HG03135 (cell line): ENCODE results near the gene BBC3.
A peak's percentile ranks its signal among the peaks of the same experiment; 100 is the strongest.
"Not testable (repeated sequence)": the region's sequence is repeated elsewhere in the genome, so short reads cannot be mapped to it uniquely, and the experiment has no call there.

Experiments used
- ATAC-seq: cut with Tn5 transposase; IDR thresholded peaks from one replicate; pipeline ENCODE4 v1.9.1; 2021; ENCODE audit warnings: mild to moderate bottlenecking, moderate library complexity; ENCODE audit not compliant: unreplicated experiment

Gene BBC3, protein sequence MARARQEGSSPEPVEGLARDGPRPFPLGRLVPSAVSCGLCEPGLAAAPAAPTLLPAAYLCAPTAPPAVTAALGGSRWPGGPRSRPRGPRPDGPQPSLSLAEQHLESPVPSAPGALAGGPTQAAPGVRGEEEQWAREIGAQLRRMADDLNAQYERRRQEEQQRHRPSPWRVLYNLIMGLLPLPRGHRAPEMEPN

GRCh38 chr19:47230921-47231214 lies at the start of gene BBC3:
Gene BBC3, minus strand, starts transcription at chr19:47231199. Its CDS starts 2,768 bp downstream, at chr19:47228431.
- no peak for ATAC-seq

DNA sequence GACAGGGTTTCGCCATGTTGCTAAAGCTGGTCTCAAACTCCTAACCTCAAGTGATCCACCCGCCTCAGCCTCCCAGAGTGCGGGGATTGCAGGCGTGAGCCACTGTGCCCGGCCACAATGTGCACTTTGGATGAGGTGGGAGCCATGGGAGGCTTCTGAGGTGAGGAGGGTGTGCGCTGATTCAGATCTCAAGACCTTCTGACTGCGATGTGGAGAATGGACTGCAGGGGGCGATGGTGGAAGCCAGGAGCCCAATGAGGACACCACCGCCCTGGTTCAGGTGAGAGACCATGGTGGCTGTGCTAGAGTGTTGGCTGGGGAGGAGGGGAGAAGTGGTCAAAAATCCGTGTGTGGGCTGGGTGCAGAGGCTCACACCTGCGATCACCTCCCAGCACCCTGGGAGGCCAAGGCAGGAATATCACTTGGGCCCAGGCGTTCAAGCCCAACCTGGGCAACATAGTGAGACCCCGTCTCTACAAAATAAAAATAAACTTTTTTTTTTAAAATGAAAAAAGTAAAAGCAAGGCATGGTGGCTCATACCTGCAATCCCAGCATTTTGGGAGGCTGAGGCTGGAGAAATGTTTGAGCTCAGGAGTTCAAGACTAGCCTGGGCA lies 49.3 kb upstream of the BBC3 start:
- ATAC-seq = no peak

- not testable (repeated sequence) for ATAC-seq
Observed at GRCh38 chr19:47276513-47276912, 45.5 kb upstream of the BBC3 start.

- no peak for ATAC-seq
Observed at GRCh38 chr19:47275791-47276461, 44.9 kb upstream of the BBC3 start.

- ATAC-seq = no peak
Observed at GRCh38 chr19:47274891-47275761, 44.1 kb upstream of the BBC3 start.

DNA sequence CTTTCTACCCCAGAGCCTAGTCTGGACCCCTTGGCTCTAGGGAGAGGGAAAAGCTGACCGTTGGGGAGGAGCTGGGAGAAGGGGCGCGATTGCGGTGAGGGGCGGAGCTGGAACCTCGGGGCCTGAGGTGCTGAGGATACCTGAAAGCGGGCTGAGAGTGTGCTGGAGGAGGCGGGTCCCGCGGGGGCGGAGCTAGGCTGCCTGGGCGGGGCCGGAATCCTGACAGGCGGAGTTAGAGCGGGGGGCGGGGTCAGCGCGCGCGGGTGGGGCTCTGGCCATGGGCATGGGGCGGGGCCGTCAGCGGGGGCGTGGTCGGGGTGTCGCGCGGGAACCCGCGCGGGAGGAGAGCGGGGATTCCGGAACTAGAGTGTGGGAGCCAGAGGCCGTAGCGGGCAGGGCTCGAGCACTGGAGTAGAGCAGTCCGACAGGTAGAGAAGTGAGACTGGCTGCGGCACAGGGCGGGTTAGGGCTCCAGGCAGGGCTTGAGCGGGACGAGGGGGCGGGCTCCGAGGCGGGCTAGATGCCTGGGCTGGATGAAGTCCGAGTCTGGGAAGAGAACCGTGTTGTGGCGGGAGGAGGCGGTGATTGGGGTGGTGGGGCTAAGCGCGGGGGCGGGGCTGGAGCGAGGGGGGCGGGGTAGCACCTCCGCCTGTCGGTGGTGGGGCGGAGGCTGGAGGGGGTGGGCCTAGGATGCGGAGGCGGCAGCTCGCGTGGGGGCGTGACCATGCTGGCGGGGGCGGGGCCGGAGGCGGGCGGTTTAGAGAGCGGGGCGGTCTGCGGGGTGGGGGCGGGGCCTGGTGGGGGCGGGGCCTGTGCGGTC lies 43.3 kb upstream of the BBC3 start, which contains the start of gene INAFM1:
Gene INAFM1, plus strand, starts transcription at position 815 of the 820 bp plus-strand sequence. CDS start 35 bp downstream, outside the sequence.
- peak; percentile 45 for ATAC-seq

GRCh38 chr19:47273313-47274070 lies 42.5 kb upstream of the BBC3 start:
- ATAC-seq = peak; percentile 58

DNA sequence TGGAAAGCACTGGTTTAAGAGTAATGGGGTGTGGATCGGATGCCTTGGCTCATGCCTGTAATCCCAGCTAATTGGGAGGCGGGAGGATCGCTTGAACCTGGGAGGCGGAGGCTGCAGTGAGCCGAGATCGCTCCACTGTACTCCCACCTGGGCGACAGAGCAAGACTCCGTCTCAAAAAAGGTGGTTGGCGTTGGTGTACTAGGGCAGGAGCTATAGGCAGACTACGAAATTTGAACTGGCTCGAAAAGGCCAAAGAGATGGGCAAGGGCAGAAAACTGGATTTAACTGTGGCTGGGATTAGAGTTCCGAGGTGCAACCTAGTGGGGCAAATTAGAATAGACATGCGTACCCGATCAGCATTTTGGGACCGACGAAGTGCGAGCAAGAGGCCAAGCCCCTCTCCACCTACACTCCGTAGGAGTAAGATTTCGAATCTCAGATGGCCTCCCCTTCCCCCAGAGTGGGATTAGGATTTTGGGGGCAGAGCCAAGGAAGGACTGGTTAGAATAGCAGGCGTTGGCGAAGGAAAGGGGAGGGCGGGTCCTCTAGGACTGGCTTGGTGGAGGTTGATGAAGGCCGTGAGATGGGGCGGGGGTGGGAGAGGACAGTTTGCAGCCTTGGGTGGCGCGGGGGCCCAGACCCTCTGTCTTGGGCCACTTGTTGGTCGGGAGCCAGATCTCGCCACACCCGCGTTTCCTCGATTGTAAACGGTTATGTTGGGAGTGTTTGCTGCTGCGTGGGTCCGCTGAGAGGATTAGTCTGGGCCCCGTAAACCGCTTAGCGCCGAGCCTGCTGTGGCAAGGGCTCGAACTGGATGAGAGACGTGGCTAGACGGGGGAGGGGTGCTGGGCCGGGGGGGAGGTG lies 41.7 kb upstream of the BBC3 start:
- no peak for ATAC-seq

GRCh38 chr19:47271949-47272348 lies 41.0 kb upstream of the BBC3 start:
- no peak for ATAC-seq

GRCh38 chr19:47270408-47270807 lies 39.4 kb upstream of the BBC3 start:
- no peak for ATAC-seq

- no peak for ATAC-seq
Observed at GRCh38 chr19:47269596-47269995, 38.6 kb upstream of the BBC3 start.

DNA sequence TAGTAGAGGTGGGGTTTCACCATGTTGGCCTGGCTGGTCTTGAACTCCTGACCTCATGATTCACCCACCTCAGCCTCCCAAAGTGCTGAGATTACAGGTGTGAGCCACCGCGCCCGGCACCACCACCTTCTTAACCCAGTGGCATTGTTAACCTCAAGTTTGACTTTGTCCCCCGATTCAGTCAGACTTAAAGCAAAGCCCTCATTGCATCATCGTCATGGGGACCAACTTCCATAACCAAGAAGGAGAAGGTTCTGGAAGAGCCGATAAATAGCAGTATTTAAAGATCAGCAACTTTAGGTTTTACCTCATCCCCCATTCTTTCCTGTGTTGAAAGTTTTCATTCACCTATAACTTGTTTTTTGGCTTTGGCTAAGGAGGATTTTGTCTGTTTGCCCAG lies 37.0 kb upstream of the BBC3 start:
- ATAC-seq = no peak

GRCh38 chr19:47267350-47267759 lies 36.4 kb upstream of the BBC3 start:
- no peak for ATAC-seq

- no peak for ATAC-seq
Observed at GRCh38 chr19:47266401-47266941, 35.5 kb upstream of the BBC3 start.

DNA sequence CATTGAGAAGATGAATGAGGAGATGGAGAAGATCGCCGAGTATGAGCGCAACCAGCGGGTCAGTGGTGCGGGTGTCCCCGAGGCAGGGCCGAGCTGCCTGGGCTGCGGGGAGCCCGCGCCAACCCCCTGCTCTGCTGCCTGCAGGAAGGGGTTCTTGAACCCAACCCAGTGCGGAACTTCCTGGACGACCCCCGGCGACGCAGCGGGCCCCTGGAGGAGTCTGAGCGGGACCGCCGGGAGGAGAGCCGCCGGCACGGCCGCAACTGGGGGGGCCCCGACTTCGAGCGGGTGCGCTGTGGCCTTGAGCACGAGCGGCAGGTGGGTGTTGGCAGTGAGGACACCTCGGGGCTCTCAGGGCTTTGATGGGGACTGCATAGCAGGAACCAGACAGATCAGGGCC lies 33.6 kb upstream of the BBC3 start:
- ATAC-seq = no peak

DNA sequence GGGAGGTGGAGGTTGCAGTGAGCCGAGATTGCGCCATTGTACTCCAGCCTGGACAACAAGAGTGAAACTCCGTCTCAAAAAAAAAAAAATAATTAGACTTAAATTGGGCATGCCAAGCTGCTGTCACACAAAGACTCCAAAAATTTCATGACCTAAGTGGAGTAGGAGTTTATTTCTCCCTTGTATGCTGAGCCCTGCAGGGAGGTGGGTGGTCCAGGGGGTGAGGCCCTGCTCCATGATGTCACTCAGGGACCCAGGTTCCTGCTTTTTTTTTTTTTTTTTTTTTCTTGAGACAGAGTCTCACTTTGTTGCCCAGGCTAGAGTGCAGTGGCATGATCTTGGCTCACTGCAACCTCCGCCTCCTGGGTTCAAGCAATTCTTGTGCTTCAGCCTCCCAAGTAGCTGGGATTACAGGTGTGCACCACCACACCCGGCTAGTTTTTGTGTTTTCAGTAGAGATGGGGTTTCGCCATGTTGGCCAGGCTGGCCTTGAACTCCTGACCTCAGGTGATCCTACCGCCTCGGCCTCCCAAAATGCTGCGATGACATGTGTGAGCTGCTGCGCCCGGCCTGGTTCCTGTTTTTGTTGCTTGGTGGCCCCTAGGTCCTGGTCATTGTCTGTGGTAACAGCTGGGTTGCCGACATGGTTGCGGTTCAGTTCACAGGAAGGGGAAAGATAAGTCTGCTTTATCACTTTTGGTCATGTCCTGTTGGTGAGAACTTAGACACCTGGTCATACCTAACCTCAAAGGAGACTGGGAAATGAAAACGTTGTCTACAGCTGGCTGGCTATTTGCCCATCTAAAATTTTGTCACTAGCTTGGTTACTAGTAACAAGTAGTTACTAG lies 31.2 kb upstream of the BBC3 start:
- peak; percentile 63 for ATAC-seq

GRCh38 chr19:47260476-47260875 lies 29.5 kb upstream of the BBC3 start:
- ATAC-seq = no peak
